NCI-H510A (cell line): Measurements from ENCODE around the gene KCNK10.

Experiments
- DNase-seq: peaks from one replicate; lab custom pipeline; 2025; lab: John Stamatoyannopoulos, UW

KCNK10 gene

GRCh38 chr14:88321692-88322503 is 1.2 kb downstream of the KCNK10 start:
- peak; percentile 58 for DNase-seq

- no peak for DNase-seq
Observed at GRCh38 chr14:88318406-88318805, 4.7 kb downstream of the KCNK10 start.

GRCh38 chr14:88316521-88316920 is 6.5 kb downstream of the KCNK10 start:
- DNase-seq, result no peak

GRCh38 chr14:88312257-88312656 is 10.8 kb downstream of the KCNK10 start:
- DNase-seq, result no peak

- no peak for DNase-seq
Observed at GRCh38 chr14:88311780-88312179, 11.3 kb downstream of the KCNK10 start.

- no peak for DNase-seq
Observed at GRCh38 chr14:88310449-88310848, 12.6 kb downstream of the KCNK10 start.

GRCh38 chr14:88310021-88310420 is 13.0 kb downstream of the KCNK10 start:
- DNase-seq, result no peak

GRCh38 chr14:88305528-88306322 is 17.3 kb downstream of the KCNK10 start:
- no peak for DNase-seq

GRCh38 chr14:88303041-88303440 is 20.0 kb downstream of the KCNK10 start:
- no peak for DNase-seq

GRCh38 chr14:88301381-88301780 is 21.7 kb downstream of the KCNK10 start:
- DNase-seq, result no peak

GRCh38 chr14:88300817-88301216 is 22.3 kb downstream of the KCNK10 start:
- DNase-seq, result no peak

GRCh38 chr14:88299865-88300530 is 23.1 kb downstream of the KCNK10 start:
- DNase-seq, result no peak

GRCh38 chr14:88297306-88297705 is 25.8 kb downstream of the KCNK10 start:
- no peak for DNase-seq

GRCh38 chr14:88296351-88296750 is 26.7 kb downstream of the KCNK10 start:
- DNase-seq, result no peak

GRCh38 chr14:88289996-88290395 is 33.1 kb downstream of the KCNK10 start:
- DNase-seq, result no peak

GRCh38 chr14:88289234-88289633 is 33.8 kb downstream of the KCNK10 start:
- no peak for DNase-seq

GRCh38 chr14:88286309-88286708 is 36.8 kb downstream of the KCNK10 start:
- DNase-seq, result no peak

GRCh38 chr14:88281447-88281846 is 41.6 kb downstream of the KCNK10 start:
- no peak for DNase-seq

- no peak for DNase-seq
Observed at GRCh38 chr14:88276923-88277596, 46.0 kb downstream of the KCNK10 start.

GRCh38 chr14:88272390-88273269 is 50.4 kb downstream of the KCNK10 start:
- DNase-seq, result no peak

GRCh38 chr14:88271205-88271604 is 51.9 kb downstream of the KCNK10 start:
- DNase-seq, result no peak
